OCI-LY7 (cell line): ENCODE results near the gene NRXN2. TPM values are rescaled to one million over a fixed set of nuclear protein-coding genes. Genes with fewer than 3 reads are reported as not detected.

Source experiments
- BruUV-seq: library from RNA; stranded (reverse); fragments of 400-500 nt; replicated peaks from 2 replicates; lab custom pipeline; 2021; lab: Mats Ljungman, UMichigan
- CTCF ChIA-PET: fragments of 300-600 bp; sonication (Branson Sonifier 250); formaldehyde crosslinking; loops from one replicate; lab custom pipeline; 2022; ENCODE audit warnings: antibody characterized with exemption; ENCODE audit not compliant: unreplicated experiment; lab: Charles Lee
- POLR2A ChIA-PET: fragments of 300-600 bp; sonication (Branson Sonifier 250); formaldehyde crosslinking; loops from one replicate; lab custom pipeline; 2022; ENCODE audit warnings: antibody characterized with exemption; lab: Charles Lee
- DNase-seq: peaks from one replicate; pipeline ENCODE4 v3.0.0-alpha.2; 2015; ENCODE audit warnings: low spot score
- H2AFZ ChIP-seq: fragments of 200-600 bp; sonication (generic), shearing (Covaris generic); 2 replicates; pipeline ENCODE4 v1.6.1; 2014; ENCODE audit warnings: mild to moderate bottlenecking, antibody characterized with exemption, low read length, moderate library complexity
- H3K27ac ChIP-seq: fragments of 200-600 bp; sonication (generic); 2 replicates; pipeline ENCODE4 v1.5.1; 2014; ENCODE audit warnings: mixed run types, low read depth, mild to moderate bottlenecking, moderate library complexity, low read length, inconsistent platforms; ENCODE audit not compliant: poor library complexity, severe bottlenecking
- H3K36me3 ChIP-seq: fragments of 200-600 bp; sonication (generic); 2 replicates; pipeline ENCODE4 v1.6.1; 2014; ENCODE audit warnings: mild to moderate bottlenecking, antibody characterized with exemption, low read length, moderate library complexity, mixed read lengths; ENCODE audit not compliant: insufficient read depth
- H3K4me1 ChIP-seq: fragments of 200-600 bp; sonication (generic); 2 replicates; pipeline ENCODE4 v1.5.1; 2014; ENCODE audit warnings: mild to moderate bottlenecking, low read length; ENCODE audit not compliant: insufficient read depth, poor library complexity, severe bottlenecking
- H3K4me2 ChIP-seq: fragments of 200-600 bp; sonication (generic); 2 replicates; pipeline ENCODE4 v1.6.1; 2014; ENCODE audit warnings: mild to moderate bottlenecking, low read length
- H3K4me3 ChIP-seq: fragments of 200-600 bp; sonication (generic); 2 replicates; pipeline ENCODE4 v1.5.1; 2014; ENCODE audit warnings: mild to moderate bottlenecking, low read depth, low read length; ENCODE audit not compliant: poor library complexity, severe bottlenecking
- H3K79me2 ChIP-seq: fragments of 200-600 bp; sonication (generic); 2 replicates; pipeline ENCODE4 v1.6.1; 2016; ENCODE audit warnings: low read depth, mild to moderate bottlenecking, low read length, moderate library complexity, mixed read lengths; ENCODE audit not compliant: insufficient read depth
- H3K9me2 ChIP-seq: fragments of 200-600 bp; sonication (generic); 2 replicates; pipeline ENCODE4 v1.6.1; 2016; ENCODE audit warnings: mild to moderate bottlenecking, low read length, mixed read lengths; ENCODE audit not compliant: insufficient read depth
- H3K9me3 ChIP-seq: fragments of 200-600 bp; sonication (generic); 2 replicates; pipeline ENCODE4 v1.6.1; 2014; ENCODE audit warnings: mild to moderate bottlenecking, mixed run types, low read length, mixed read lengths
- H4K20me1 ChIP-seq: fragments of 200-600 bp; sonication (generic); 2 replicates; pipeline ENCODE4 v1.6.1; 2014; ENCODE audit warnings: mild to moderate bottlenecking, antibody characterized with exemption, low read length, moderate library complexity, mixed read lengths; ENCODE audit not compliant: insufficient read depth
- CTCF ChIP-seq: fragments of 200-600 bp; sonication (generic); conservative IDR thresholded peaks from 2 replicates; pipeline ENCODE4 v1.5.1; 2014; ENCODE audit warnings: mild to moderate bottlenecking, antibody characterized with exemption, low read length, moderate library complexity, mixed read lengths
- EZH2phosphoT487 ChIP-seq: fragments of 200-600 bp; sonication (generic); IDR thresholded peaks from 2 replicates; pipeline ENCODE4 v1.6.1; 2018; ENCODE audit warnings: low read depth, borderline replicate concordance, mild to moderate bottlenecking, mixed run types, antibody characterized with exemption, low read length, moderate library complexity, mixed read lengths
- intact Hi-C: fragments of 100-400 bp; cut with micrococcal nuclease; formaldehyde crosslinking; loops from one replicate; pipeline ENCODE4 v1.10.0; 2022; ENCODE audit not compliant: unreplicated experiment
- total RNA-seq, 2 experiments: library from RNA; depleted of rRNA in 1 of 2; stranded (reverse); fragments of >200 nt in 1 of 2; shearing (Covaris generic) in 1 of 2; gene quantifications; 2 replicates each; pipeline ENCODE4 v1.2.3, GENCODE V29; 2014 to 2022

The NRXN2 gene
- total RNA-seq, 2 experiments from 2014 or later: 2.4 to 3.3 TPM

GRCh38 chr11:64644647-64645275 lies 78.2 kb downstream of the NRXN2 start:
- Histone ChIP-seq H3K4me2 (no peak overlapping the region), H3K79me2 (no peaks in the 10 kb centered on the region), H3K27ac (no peak overlapping the region), H2AFZ (no peak overlapping the region), H4K20me1 (no peaks in the 10 kb centered on the region), H3K36me3 (no peaks in the 10 kb centered on the region), H3K9me3 (no peaks in the 10 kb centered on the region), H3K4me1 (no peaks in the 10 kb centered on the region), H3K9me2 (no peaks in the 10 kb centered on the region), H3K4me3 (no peak overlapping the region)
- peak; percentile 50; the same call in 1 of the 2 replicates for TF ChIP-seq CTCF
- no peak for TF ChIP-seq EZH2phosphoT487
- intact Hi-C loops: no loop called here
- ChIA-PET CTCF (no interaction called here), POLR2A (no interaction called here)
- DNase-seq: peak; percentile 37
- no TSS peak for BruUV-seq

- no peaks in the 10 kb centered on the region for H3K36me3 ChIP-seq
- no peaks in the 10 kb centered on the region for H4K20me1 ChIP-seq
- no peak overlapping the region for H3K4me2 ChIP-seq
- CTCF ChIA-PET: no interaction called here
- H3K79me2 ChIP-seq: no peaks in the 10 kb centered on the region
- TF ChIP-seq CTCF (no peak), EZH2phosphoT487 (no peak)
- no peak for DNase-seq
- H3K4me3 ChIP-seq: no peak overlapping the region
- POLR2A ChIA-PET: no interaction called here
- H3K4me1 ChIP-seq: peaks cover under 1% of the 10 kb centered on the region
- intact Hi-C loops: no loop called here
- H3K27ac ChIP-seq: no peak overlapping the region
- BruUV-seq: no TSS peak
- H3K9me2 ChIP-seq: no peaks in the 10 kb centered on the region
- no peaks in the 10 kb centered on the region for H3K9me3 ChIP-seq
- H2AFZ ChIP-seq: no peak overlapping the region
Observed at GRCh38 chr11:64643920-64644646, 78.9 kb downstream of the NRXN2 start.
